CD4-positive, alpha-beta T cell treated with Interleukin-15 for 4 hours (primary cell): ENCODE data around the gene C2orf69.

ENCODE experiments used
- DNase-seq: peaks from one replicate; pipeline ENCODE4 v3.0.0-alpha.2; 2020; ENCODE audit warnings: low spot score

The C2orf69 gene

DNA sequence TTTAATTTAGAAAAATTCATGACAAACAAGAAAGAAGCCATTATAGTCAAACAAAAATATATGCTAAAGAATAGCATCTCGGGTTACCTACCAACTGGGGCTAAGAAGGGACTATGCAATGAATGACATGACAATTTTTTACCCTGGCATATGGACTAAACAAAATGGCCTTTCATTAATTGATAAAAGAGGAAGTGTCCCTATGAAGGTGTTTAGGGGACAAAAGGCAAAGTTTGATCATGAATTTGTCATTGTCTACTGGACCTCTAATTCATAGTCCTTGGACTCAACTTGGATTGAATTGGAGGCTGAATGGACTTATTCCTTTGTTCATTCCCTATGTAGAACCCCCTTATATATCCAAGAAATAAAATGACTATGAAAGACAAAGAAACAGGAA is 57.0 kb downstream of the C2orf69 start:
- DNase-seq, result no peak

DNA sequence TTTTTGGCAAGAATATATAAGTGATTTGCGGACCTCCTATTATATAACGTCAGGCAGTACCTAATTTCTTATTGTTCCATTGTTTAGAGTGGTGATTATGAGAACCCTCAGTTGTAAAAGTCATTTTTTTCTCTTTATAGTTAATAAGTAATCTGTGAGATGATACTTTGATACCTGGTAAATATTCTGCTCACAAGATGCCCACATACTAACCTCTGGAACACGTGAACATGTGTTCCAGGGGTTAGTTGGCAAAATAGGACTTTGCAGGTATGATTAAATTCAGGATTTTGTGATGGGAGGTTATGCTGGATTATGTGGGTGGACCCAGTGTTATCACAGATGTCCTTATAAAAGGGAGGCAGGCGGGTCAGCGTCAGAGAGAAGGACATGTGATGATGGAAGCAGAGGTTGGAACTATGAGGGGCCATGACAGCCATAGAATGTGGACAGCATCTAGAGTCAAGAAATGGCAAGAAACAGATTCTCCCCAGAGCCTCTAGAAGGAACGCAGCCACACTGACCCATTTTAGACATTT is 61.1 kb downstream of the C2orf69 start:
- DNase-seq, result no peak

DNA sequence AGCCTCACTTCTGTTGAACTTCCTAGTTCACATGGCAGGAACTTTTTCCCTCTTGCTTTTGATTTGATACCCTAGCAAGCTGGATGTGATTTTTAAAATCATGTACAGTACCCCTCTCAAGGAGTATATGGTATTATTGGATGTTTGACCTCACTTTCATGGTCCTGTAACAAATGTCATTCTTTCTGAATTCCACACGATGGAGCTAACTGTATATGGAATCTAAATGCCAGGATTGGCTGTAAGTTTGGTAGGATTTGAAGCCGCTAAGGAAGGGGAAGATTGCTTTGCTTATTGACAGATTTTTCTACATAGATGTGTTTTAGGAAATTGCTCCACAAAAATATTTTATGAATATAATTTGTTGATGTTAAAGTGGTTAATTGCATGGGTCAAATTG is 62.6 kb downstream of the C2orf69 start:
- DNase-seq, result no peak

DNA sequence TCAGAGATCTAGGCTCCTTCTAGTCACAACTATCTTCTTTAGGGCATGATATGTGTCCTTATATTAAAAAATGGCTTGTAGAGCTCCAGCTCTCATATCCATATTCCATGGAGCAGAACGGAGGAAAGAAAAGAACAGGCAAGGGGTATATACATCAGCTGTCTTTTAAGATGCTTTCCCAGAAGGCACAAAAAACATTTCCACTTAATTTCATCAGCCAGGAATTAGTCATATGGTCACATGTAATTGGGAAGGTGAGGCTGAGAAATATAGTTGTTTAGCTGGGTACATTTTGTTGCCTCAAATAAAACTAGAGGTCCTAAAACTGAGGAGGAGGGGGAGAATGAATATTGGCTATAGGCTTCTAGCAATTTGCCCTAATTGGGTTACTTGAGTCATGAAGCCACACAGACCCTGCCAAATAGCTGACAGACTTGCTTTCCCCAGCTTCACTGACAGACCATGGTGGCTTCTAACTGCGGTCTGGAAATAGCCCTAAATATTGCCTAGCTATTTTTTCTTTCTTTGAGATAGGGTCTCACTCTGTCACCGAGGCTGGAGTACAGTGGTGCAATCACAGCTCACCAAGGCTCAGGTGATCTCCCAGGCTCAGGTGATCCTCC is 64.3 kb downstream of the C2orf69 start:
- no peak for DNase-seq
